Esophagus muscularis mucosa (tissue), 4 donors: Measurements from ENCODE around the gene C9orf43. TPM values are rescaled to one million over a fixed set of nuclear protein-coding genes. Genes with fewer than 3 reads are reported as not detected.
A peak's percentile ranks its signal among the peaks of the same experiment; 100 is the strongest.

ENCODE experiments used
- DNase-seq: peaks from one replicate; pipeline ENCODE4 v3.0.0-alpha.2; 2017; ENCODE audit errors: extremely low spot score
- H3K27ac ChIP-seq, 4 donors: fragments of 200-600 bp; sonication (generic); replicated peaks in 1 of 4; 1 replicate in 3 of 4; 2 replicates in 1 of 4; pipeline ENCODE4 v1.5.1; 2016 to 2019; ENCODE audit warnings: mild to moderate bottlenecking in 1 of 4
- H3K27me3 ChIP-seq, 4 donors: fragments of 200-600 bp; sonication (generic); one replicate each; pipeline versions ENCODE4 v1.5.1 to v1.6.0; 2016 to 2019
- H3K36me3 ChIP-seq, 4 donors: fragments of 200-600 bp; sonication (generic); one replicate each; pipeline ENCODE4 v1.5.1; 2016 to 2019
- H3K4me1 ChIP-seq, 4 donors: fragments of 200-600 bp; sonication (generic); one replicate each; pipeline ENCODE4 v1.5.1; 2016 to 2019
- H3K4me3 ChIP-seq, 4 donors: fragments of 200-600 bp; sonication (generic); 1 replicate in 2 of 4; 2 replicates in 2 of 4; pipeline ENCODE4 v1.5.1; 2016 to 2019; ENCODE audit warnings: mild to moderate bottlenecking in 4 of 4, moderate library complexity in 1 of 4
- H3K9me3 ChIP-seq, 4 donors: fragments of 200-600 bp; sonication (generic); 1 replicate in 3 of 4; 2 replicates in 1 of 4; pipeline ENCODE4 v1.5.1; 2016 to 2019
- EP300 ChIP-seq: sonication (generic); formaldehyde crosslinking; IDR thresholded peaks from one replicate; pipeline ENCODE4 v1.6.1; 2017; ENCODE audit warnings: antibody characterized with exemption
- POLR2A ChIP-seq: fragments of 450-650 bp; IDR thresholded peaks from one replicate; pipeline ENCODE4 v1.6.1; 2017; ENCODE audit warnings: antibody characterized with exemption, moderate library complexity, mild to moderate bottlenecking, low read depth
- POLR2AphosphoS5 ChIP-seq, 2 donors: sonication (generic); formaldehyde crosslinking; IDR thresholded peaks; one replicate each; pipeline ENCODE4 v1.6.1; 2017; ENCODE audit warnings: antibody characterized with exemption in 2 of 2
- WGBS: methylation state at CpG from one replicate; pipeline ENCODE4 v1.1.5; 2018; 5-methylcytosine and 5-hydroxymethylcytosine counted together
- intact Hi-C: fragments of 100-400 bp; cut with DNase I; formaldehyde crosslinking; loops from one replicate; pipeline ENCODE4 v1.15.1; 2023
- total RNA-seq, 4 donors: library from RNA; depleted of rRNA; stranded (reverse); fragments of >200 nt; gene quantifications; one replicate each; pipeline versions ENCODE4 v1.1.0 to v1.2.1, GENCODE V29; 2016
- TF ChIP-seq, protein P1 (sequence below), 3 experiments: fragments of 200-600 bp in 2 of 3; fragments of 450-650 bp in 1 of 3; sonication (generic) in 2 of 3; IDR thresholded peaks; one replicate each; pipeline ENCODE4 v1.5.1; 2017 to 2019; ENCODE audit warnings: antibody characterized with exemption in 3 of 3, mild to moderate bottlenecking in 2 of 3, moderate library complexity in 1 of 3

C9orf43 gene
- total RNA-seq, 4 donors from 2014 or later: 0.17 to 1.8 TPM; not detected in 2

DNA sequence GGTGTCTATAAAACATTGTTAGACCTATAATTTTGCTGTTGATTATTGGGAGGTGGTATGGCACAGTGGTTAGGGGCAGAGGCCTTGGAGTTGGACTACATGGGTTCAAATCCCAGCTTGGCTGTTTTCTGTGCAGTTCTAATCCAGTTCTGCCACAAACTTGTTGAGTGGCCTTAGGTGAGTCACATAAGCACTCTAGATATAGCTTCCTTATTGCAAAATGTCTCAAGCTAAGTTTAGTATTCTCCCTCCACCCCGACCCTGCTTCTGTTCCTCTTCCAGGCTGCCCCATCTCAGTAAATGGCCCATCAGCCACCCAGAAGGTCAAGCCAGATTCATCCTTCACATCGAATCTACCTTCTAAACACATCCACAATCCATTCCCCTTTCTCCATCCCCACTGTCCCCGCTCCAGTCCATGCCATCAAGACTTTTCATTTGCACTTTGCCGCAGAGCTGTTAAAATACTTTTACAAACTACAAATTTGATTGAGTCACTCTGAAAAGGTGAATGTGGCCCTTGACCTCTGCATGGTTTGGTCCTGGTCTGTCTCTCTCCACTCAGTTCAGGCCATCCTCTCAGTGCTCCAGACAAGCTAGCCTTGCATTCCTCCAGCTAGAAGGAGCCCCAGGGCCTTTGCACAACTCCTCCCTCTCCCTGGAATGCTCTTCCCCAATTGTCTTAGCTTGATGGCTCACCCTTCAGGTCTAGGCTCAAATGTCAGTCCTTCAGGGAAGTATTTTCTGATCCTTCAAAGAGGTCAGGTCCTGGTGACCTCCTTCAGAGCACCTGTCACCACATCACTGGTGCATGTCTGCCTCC, 23.8 kb upstream of the C9orf43 start:
- H3K4me1 ChIP-seq: no peaks in the 10 kb centered on the region
- WGBS: 93% methylated on average over 4 of the region's 4 CpGs
- H3K27me3 ChIP-seq: no peaks in the 10 kb centered on the region
- DNase-seq: no peak
- H3K36me3 ChIP-seq: peaks cover 24 to 60% (median 57%) of the 10 kb centered on the region in 4 donors
- no peak overlapping the region for H3K4me3 ChIP-seq
- intact Hi-C loops: no loop called here
- no peak for TF ChIP-seq POLR2A
- no peak for TF ChIP-seq POLR2AphosphoS5 (IDR thresholded peaks at IDR 0.05)
- TF ChIP-seq, protein P1, sequence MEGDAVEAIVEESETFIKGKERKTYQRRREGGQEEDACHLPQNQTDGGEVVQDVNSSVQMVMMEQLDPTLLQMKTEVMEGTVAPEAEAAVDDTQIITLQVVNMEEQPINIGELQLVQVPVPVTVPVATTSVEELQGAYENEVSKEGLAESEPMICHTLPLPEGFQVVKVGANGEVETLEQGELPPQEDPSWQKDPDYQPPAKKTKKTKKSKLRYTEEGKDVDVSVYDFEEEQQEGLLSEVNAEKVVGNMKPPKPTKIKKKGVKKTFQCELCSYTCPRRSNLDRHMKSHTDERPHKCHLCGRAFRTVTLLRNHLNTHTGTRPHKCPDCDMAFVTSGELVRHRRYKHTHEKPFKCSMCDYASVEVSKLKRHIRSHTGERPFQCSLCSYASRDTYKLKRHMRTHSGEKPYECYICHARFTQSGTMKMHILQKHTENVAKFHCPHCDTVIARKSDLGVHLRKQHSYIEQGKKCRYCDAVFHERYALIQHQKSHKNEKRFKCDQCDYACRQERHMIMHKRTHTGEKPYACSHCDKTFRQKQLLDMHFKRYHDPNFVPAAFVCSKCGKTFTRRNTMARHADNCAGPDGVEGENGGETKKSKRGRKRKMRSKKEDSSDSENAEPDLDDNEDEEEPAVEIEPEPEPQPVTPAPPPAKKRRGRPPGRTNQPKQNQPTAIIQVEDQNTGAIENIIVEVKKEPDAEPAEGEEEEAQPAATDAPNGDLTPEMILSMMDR (IDR thresholded peaks at IDR 0.05): no peak
- TF ChIP-seq EP300: no peak
- H3K27ac ChIP-seq: no peak overlapping the region
- H3K9me3 ChIP-seq: no peaks in the 10 kb centered on the region

GRCh38 chr9:113387560-113388230, 22.9 kb upstream of the C9orf43 start:
- Histone ChIP-seq H3K4me3 (no peak overlapping the region), H3K4me1 (no peaks in the 10 kb centered on the region), H3K27ac (no peak overlapping the region), H3K27me3 (no peaks in the 10 kb centered on the region), H3K9me3 (no peaks in the 10 kb centered on the region), H3K36me3 (peaks cover 30 to 69% (median 64%) of the 10 kb centered on the region in 4 donors)
- TF ChIP-seq EP300 (no peak), POLR2A (no peak), POLR2AphosphoS5 (IDR thresholded peaks at IDR 0.05) (no peak)
- TF ChIP-seq, protein P1 (IDR thresholded peaks at IDR 0.05): no peak
- no peak for DNase-seq
- 74% methylated on average over 6 of the region's 9 CpGs for whole genome bisulfite sequencing
- intact Hi-C loops: no loop called here

GRCh38 chr9:113388833-113389232, 21.7 kb upstream of the C9orf43 start:
- Histone ChIP-seq H3K4me3 (no peak overlapping the region), H3K36me3 (peaks cover 30 to 79% (median 71%) of the 10 kb centered on the region in 4 donors), H3K27ac (no peak overlapping the region), H3K4me1 (no peaks in the 10 kb centered on the region), H3K9me3 (no peaks in the 10 kb centered on the region), H3K27me3 (no peaks in the 10 kb centered on the region)
- TF ChIP-seq, protein P1 (IDR thresholded peaks at IDR 0.05): no peak
- TF ChIP-seq POLR2A (no peak), EP300 (no peak), POLR2AphosphoS5 (IDR thresholded peaks at IDR 0.05) (no peak)
- 92% methylated on average over 12 of the region's 13 CpGs for WGBS
- intact Hi-C loops: no loop called here
- DNase-seq: peak; percentile 81

DNA sequence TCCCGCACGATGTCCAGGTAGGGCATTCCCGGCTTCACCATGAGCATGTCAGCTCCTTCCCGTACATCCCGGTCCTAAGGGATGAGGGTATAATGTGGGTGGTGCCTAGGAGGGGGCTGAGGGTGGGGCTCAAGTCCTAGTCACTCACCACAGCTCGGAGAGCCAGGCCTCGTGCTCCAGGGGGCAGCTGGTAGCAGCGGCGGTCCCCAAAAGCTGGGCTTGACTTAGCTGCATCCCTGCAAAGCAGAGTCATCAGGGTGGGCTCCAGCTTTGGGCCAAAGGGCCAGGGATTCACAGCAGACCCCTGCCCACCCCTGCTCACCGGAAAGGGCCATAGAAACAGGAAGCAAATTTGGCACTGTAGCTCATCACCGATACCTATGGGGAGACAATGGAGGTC, 21.1 kb upstream of the C9orf43 start:
- no peaks in the 10 kb centered on the region for H3K27me3 ChIP-seq
- no peak for DNase-seq
- H3K4me3 ChIP-seq: no peak overlapping the region
- WGBS: 93% methylated on average over 8 of the region's 11 CpGs
- TF ChIP-seq, protein P1 (IDR thresholded peaks at IDR 0.05): no peak
- TF ChIP-seq EP300: no peak
- TF ChIP-seq POLR2AphosphoS5 (IDR thresholded peaks at IDR 0.05): no peak
- no peak for TF ChIP-seq POLR2A
- H3K9me3 ChIP-seq: no peaks in the 10 kb centered on the region
- peaks cover 30 to 80% (median 71%) of the 10 kb centered on the region in 4 donors for H3K36me3 ChIP-seq
- no peaks in the 10 kb centered on the region for H3K4me1 ChIP-seq
- intact Hi-C loops: no loop called here
- H3K27ac ChIP-seq: no peak overlapping the region
